ENCODE results near the gene ARHGEF12. TPM values are rescaled to one million over a fixed set of nuclear protein-coding genes. Genes with fewer than 3 reads are reported as not detected.

Gene ARHGEF12
- total and polyA plus RNA-seq, 2 donors (not counting 1 experiment from before 2014, with no cell fraction given) = 2.0 to 21.6 TPM

DNA sequence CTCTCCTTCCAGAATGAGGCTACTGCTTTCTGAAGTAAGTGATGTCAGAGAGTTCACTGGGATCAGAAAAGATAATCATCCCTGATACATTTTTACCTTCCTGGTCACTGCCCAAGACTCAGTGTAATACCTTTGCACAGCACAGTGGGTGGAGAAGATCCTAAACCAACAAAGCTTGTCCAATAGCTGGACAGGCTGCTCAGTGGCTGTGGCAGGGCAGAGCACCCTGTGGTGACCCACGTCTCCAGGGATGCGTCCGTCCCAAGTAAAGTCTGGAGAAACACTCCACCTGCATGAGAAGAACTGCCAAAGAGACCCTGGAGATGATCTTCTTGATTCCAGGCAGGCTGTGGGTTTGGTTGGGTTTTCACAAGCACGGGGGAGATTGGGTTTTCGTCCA is 42.1 kb upstream of the ARHGEF12 start:
- ChIA-PET CTCF (interaction anchor here (2.2 kb wide), 1 partner anchor 9 kb away, joined by 11 read pairs; no protein-coding TSS in a partner anchor), POLR2A (no interaction called here)
- Histone ChIP-seq H3K9ac (ENCODE audit: low read length) (no peak overlapping the region), H4K20me1 (ENCODE audit: control insufficient read depth, insufficient read depth, low read length, poor library complexity, severe bottlenecking) (no peaks in the 10 kb centered on the region), H3K36me3 (replicated peaks in 1 of 2; ENCODE audit: control extremely low read depth in 1 of 2, control insufficient read depth in 1 of 2, extremely low read depth in 1 of 2, insufficient read depth in 2 of 2, low read length in 1 of 2) (no peaks in the 10 kb centered on the region), H3K27me3 (replicated peaks in 1 of 4; ENCODE audit: control extremely low read depth in 1 of 4, control insufficient read depth in 3 of 4, insufficient read depth in 4 of 4, low read length in 3 of 4) (peaks cover 0 to 10% (median 0%) of the 10 kb centered on the region in 4 experiments), H3K9me3 (ENCODE audit: control extremely low read depth in 1 of 3, control insufficient read depth in 2 of 3, insufficient read depth in 1 of 3, low read length in 2 of 3) (no peaks in the 10 kb centered on the region), H3K4me1 (ENCODE audit: control insufficient read depth in 2 of 2, insufficient read depth in 2 of 2, low read length in 2 of 2) (no peaks in the 10 kb centered on the region), H3K4me2 (replicated peaks; ENCODE audit: low read depth, low read length, poor library complexity, severe bottlenecking) (no peak overlapping the region), H2AFZ (ENCODE audit: insufficient read depth, low read depth, low read length, poor library complexity, severe bottlenecking) (no peak overlapping the region), H3K79me2 (ENCODE audit: control insufficient read depth, insufficient read depth, low read length) (no peaks in the 10 kb centered on the region), H3K27ac (ENCODE audit: low read length in 2 of 2) (no peak overlapping the region), H3K4me3 (ENCODE audit: control extremely low read depth in 1 of 5, extremely low read depth in 1 of 5, insufficient read depth in 1 of 5, low read depth in 2 of 5, low read length in 4 of 5) (no peak overlapping the region)
- no peaks in the 10 kb centered on the region for H3K9me3 Mint-ChIP-seq (ENCODE audit: insufficient read depth)
- H3K4me3 Mint-ChIP-seq = no peak overlapping the region
- H3K4me1 Mint-ChIP-seq = no peaks in the 10 kb centered on the region
- DNase-seq (no peak), ATAC-seq (ENCODE audit: low read depth) (no peak)
- intact Hi-C loops (cut with micrococcal nuclease) = no loop called here
- peaks cover 60% of the 10 kb centered on the region for H3K27me3 Mint-ChIP-seq
- TF ChIP-seq, protein P1, sequence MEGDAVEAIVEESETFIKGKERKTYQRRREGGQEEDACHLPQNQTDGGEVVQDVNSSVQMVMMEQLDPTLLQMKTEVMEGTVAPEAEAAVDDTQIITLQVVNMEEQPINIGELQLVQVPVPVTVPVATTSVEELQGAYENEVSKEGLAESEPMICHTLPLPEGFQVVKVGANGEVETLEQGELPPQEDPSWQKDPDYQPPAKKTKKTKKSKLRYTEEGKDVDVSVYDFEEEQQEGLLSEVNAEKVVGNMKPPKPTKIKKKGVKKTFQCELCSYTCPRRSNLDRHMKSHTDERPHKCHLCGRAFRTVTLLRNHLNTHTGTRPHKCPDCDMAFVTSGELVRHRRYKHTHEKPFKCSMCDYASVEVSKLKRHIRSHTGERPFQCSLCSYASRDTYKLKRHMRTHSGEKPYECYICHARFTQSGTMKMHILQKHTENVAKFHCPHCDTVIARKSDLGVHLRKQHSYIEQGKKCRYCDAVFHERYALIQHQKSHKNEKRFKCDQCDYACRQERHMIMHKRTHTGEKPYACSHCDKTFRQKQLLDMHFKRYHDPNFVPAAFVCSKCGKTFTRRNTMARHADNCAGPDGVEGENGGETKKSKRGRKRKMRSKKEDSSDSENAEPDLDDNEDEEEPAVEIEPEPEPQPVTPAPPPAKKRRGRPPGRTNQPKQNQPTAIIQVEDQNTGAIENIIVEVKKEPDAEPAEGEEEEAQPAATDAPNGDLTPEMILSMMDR (IDR thresholded peaks at IDR 0.05) = no peak
- no peak for TF ChIP-seq EZH2 (IDR thresholded peaks at IDR 0.05; ENCODE audit: borderline replicate concordance, insufficient read depth, low read depth, low read length, poor library complexity, severe bottlenecking)
- no peak overlapping the region for H3K27ac Mint-ChIP-seq
- 89% methylated on average over 3 of the region's 5 CpGs for WGBS (ENCODE audit: insufficient coverage)

DNA sequence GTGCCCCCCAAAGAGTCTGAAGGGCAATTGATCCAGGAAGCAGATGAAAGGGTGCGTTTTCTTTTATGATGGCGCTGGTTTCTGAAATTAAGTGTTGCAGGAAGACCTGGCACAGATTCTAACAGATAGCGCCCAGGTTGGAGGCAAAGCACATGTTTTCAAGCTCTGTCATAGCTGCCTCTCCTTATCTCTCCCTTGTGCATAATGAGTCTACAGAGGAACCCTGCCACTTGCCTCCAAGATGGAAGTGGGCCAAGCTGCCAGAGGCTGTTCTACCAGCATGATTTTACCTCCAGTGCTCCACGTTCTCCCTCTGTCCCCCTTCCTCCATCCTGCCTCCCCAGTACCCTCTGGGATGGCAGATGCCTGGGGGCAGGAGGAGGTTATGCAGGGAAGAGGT is 41.1 kb upstream of the ARHGEF12 start:
- no peak overlapping the region for H3K4me3 Mint-ChIP-seq
- Histone ChIP-seq H3K4me1 (ENCODE audit: control insufficient read depth in 2 of 2, insufficient read depth in 2 of 2, low read length in 2 of 2) (no peaks in the 10 kb centered on the region), H3K9me3 (ENCODE audit: control extremely low read depth in 1 of 3, control insufficient read depth in 2 of 3, insufficient read depth in 1 of 3, low read length in 2 of 3) (no peaks in the 10 kb centered on the region), H3K27ac (ENCODE audit: low read length in 2 of 2) (no peak overlapping the region), H3K27me3 (replicated peaks in 1 of 4; ENCODE audit: control extremely low read depth in 1 of 4, control insufficient read depth in 3 of 4, insufficient read depth in 4 of 4, low read length in 3 of 4) (peaks cover 0 to 15% (median 0%) of the 10 kb centered on the region in 4 experiments), H4K20me1 (ENCODE audit: control insufficient read depth, insufficient read depth, low read length, poor library complexity, severe bottlenecking) (no peaks in the 10 kb centered on the region), H2AFZ (ENCODE audit: insufficient read depth, low read depth, low read length, poor library complexity, severe bottlenecking) (no peak overlapping the region), H3K9ac (ENCODE audit: low read length) (no peak overlapping the region), H3K36me3 (replicated peaks in 1 of 2; ENCODE audit: control extremely low read depth in 1 of 2, control insufficient read depth in 1 of 2, extremely low read depth in 1 of 2, insufficient read depth in 2 of 2, low read length in 1 of 2) (no peaks in the 10 kb centered on the region), H3K4me3 (ENCODE audit: control extremely low read depth in 1 of 5, extremely low read depth in 1 of 5, insufficient read depth in 1 of 5, low read depth in 2 of 5, low read length in 4 of 5) (no peak overlapping the region), H3K79me2 (ENCODE audit: control insufficient read depth, insufficient read depth, low read length) (no peaks in the 10 kb centered on the region), H3K4me2 (replicated peaks; ENCODE audit: low read depth, low read length, poor library complexity, severe bottlenecking) (no peak overlapping the region)
- peaks cover 60% of the 10 kb centered on the region for H3K27me3 Mint-ChIP-seq
- ChIA-PET CTCF (interaction anchor here (1.1 kb wide), 1 partner anchor 10 kb away, joined by 3 read pairs; no protein-coding TSS in a partner anchor), POLR2A (no interaction called here)
- WGBS (ENCODE audit: insufficient coverage) = 40% methylated on average over 3 of the region's 4 CpGs
- no peaks in the 10 kb centered on the region for H3K4me1 Mint-ChIP-seq
- intact Hi-C loops (cut with micrococcal nuclease) = no loop called here
- ATAC-seq (ENCODE audit: low read depth) (no peak), DNase-seq (no peak)
- H3K9me3 Mint-ChIP-seq (ENCODE audit: insufficient read depth) = no peaks in the 10 kb centered on the region
- H3K27ac Mint-ChIP-seq = no peak overlapping the region
- TF ChIP-seq, protein P1 (IDR thresholded peaks at IDR 0.05) = no peak
- no peak for TF ChIP-seq EZH2 (IDR thresholded peaks at IDR 0.05; ENCODE audit: borderline replicate concordance, insufficient read depth, low read depth, low read length, poor library complexity, severe bottlenecking)
